Measurements from ENCODE around the gene LUZP2.

- TF ChIP-seq CTCF (IDR thresholded peaks at IDR 0.05; ENCODE audit: low read depth, low read length, poor library complexity, severe bottlenecking) (no peak), EZH2phosphoT487 (IDR thresholded peaks at IDR 0.05; ENCODE audit: borderline replicate concordance, low read length) (no peak)
Observed at GRCh38 chr11:24880962-24881361, 384.1 kb downstream of the LUZP2 start.

Data from DOHH2 (cell line).